Measurements from ENCODE around the gene TLCD3B.

The TLCD3B gene

GRCh38 chr16:30063278-30063892, 32.3 kb upstream of the TLCD3B start:
- peaks cover 53% of the 10 kb centered on the region for H3K4me1 ChIP-seq
- H3K36me3 ChIP-seq = peaks cover 32% of the 10 kb centered on the region
- H4K20me1 ChIP-seq = peaks cover 28% of the 10 kb centered on the region
- H3K4me2 ChIP-seq = peak overlapping the region; percentile 94
- H3K27ac ChIP-seq = peak overlapping the region; percentile 97
- no peaks in the 10 kb centered on the region for H3K27me3 ChIP-seq
- H3K4me3 ChIP-seq = peak overlapping the region; percentile 97
- peak overlapping the region; percentile 95 for H3K9ac ChIP-seq
- no peaks in the 10 kb centered on the region for H3K9me3 ChIP-seq
- TF ChIP-seq Cebpa-rat (IDR thresholded peaks at IDR 0.05) = no peak

GRCh38 chr16:30060836-30061554, 29.9 kb upstream of the TLCD3B start:
- no peak for TF ChIP-seq Cebpa-rat (IDR thresholded peaks at IDR 0.05)
- Histone ChIP-seq H3K9me3 (no peaks in the 10 kb centered on the region), H3K4me2 (peak overlapping the region; percentile 45), H3K4me1 (peaks cover 32% of the 10 kb centered on the region), H3K36me3 (peaks cover 8% of the 10 kb centered on the region; the same call in 1 of the 2 replicates), H3K4me3 (no peak overlapping the region), H3K9ac (no peak overlapping the region), H3K27me3 (no peaks in the 10 kb centered on the region), H3K27ac (no peak overlapping the region), H4K20me1 (peaks cover 4% of the 10 kb centered on the region)

- Histone ChIP-seq H3K27ac (no peak overlapping the region), H3K27me3 (no peaks in the 10 kb centered on the region), H3K36me3 (peaks cover 6% of the 10 kb centered on the region; the same call in 1 of the 2 replicates), H3K9me3 (no peaks in the 10 kb centered on the region), H3K4me1 (peaks cover 33% of the 10 kb centered on the region), H3K4me2 (peak overlapping the region; percentile 45), H3K9ac (no peak overlapping the region), H4K20me1 (no peaks in the 10 kb centered on the region), H3K4me3 (no peak overlapping the region)
- TF ChIP-seq Cebpa-rat (IDR thresholded peaks at IDR 0.05) = no peak
These were observed 29.3 kb upstream of the TLCD3B start for GRCh38 chr16:30060346-30060745.

GRCh38 chr16:30054959-30055553, 24.0 kb upstream of the TLCD3B start:
- H3K27me3 ChIP-seq = no peaks in the 10 kb centered on the region
- no peaks in the 10 kb centered on the region for H4K20me1 ChIP-seq
- H3K4me2 ChIP-seq = peak overlapping the region; percentile 11
- peaks cover 5% of the 10 kb centered on the region; the same call in 1 of the 2 replicates for H3K36me3 ChIP-seq
- H3K27ac ChIP-seq = no peak overlapping the region
- peaks cover 35% of the 10 kb centered on the region for H3K4me1 ChIP-seq
- H3K4me3 ChIP-seq = no peak overlapping the region
- TF ChIP-seq Cebpa-rat (IDR thresholded peaks at IDR 0.05) = no peak
- H3K9ac ChIP-seq = no peak overlapping the region
- no peaks in the 10 kb centered on the region for H3K9me3 ChIP-seq

- no peak overlapping the region for H3K27ac ChIP-seq
- peak overlapping the region; percentile 11 for H3K4me2 ChIP-seq
- H3K4me3 ChIP-seq = no peak overlapping the region
These were observed 23.4 kb upstream of the TLCD3B start for GRCh38 chr16:30054451-30054850.

GRCh38 chr16:30053376-30054015, 22.4 kb upstream of the TLCD3B start:
- Histone ChIP-seq H3K27ac (peak overlapping the region; percentile 80; the same call in 1 of the 2 replicates), H3K27me3 (no peaks in the 10 kb centered on the region), H3K36me3 (no peaks in the 10 kb centered on the region; the same call in 1 of the 2 replicates), H3K4me1 (peaks cover 34% of the 10 kb centered on the region), H3K9me3 (no peaks in the 10 kb centered on the region), H4K20me1 (no peaks in the 10 kb centered on the region), H3K4me3 (peak overlapping the region; percentile 89), H3K4me2 (peak overlapping the region; percentile 99), H3K9ac (peak overlapping the region; percentile 82)
- no peak for TF ChIP-seq Cebpa-rat (IDR thresholded peaks at IDR 0.05)

More at GRCh38 chr16:30054451-30054850, 23.4 kb upstream of the TLCD3B start:
- H3K36me3 ChIP-seq = no peaks in the 10 kb centered on the region; the same call in 1 of the 2 replicates
- no peaks in the 10 kb centered on the region for H3K9me3 ChIP-seq
- H3K9ac ChIP-seq = no peak overlapping the region
- peaks cover 34% of the 10 kb centered on the region for H3K4me1 ChIP-seq
- no peaks in the 10 kb centered on the region for H3K27me3 ChIP-seq
- no peaks in the 10 kb centered on the region for H4K20me1 ChIP-seq
- no peak for TF ChIP-seq Cebpa-rat (IDR thresholded peaks at IDR 0.05)

- no peaks in the 10 kb centered on the region; the same call in 1 of the 2 replicates for H3K36me3 ChIP-seq
- H3K27ac ChIP-seq = peak overlapping the region; percentile 80
- no peak for TF ChIP-seq Cebpa-rat (IDR thresholded peaks at IDR 0.05)
- peak overlapping the region; percentile 99 for H3K4me2 ChIP-seq
- H3K9ac ChIP-seq = peak overlapping the region; percentile 82
- no peaks in the 10 kb centered on the region for H3K9me3 ChIP-seq
- H3K4me1 ChIP-seq = peaks cover 34% of the 10 kb centered on the region
- peak overlapping the region; percentile 89 for H3K4me3 ChIP-seq
- H4K20me1 ChIP-seq = no peaks in the 10 kb centered on the region
- H3K27me3 ChIP-seq = no peaks in the 10 kb centered on the region
These were observed 21.8 kb upstream of the TLCD3B start for GRCh38 chr16:30052671-30053372.

GRCh38 chr16:30051518-30051917, 20.4 kb upstream of the TLCD3B start:
- H3K27me3 ChIP-seq = no peaks in the 10 kb centered on the region
- H4K20me1 ChIP-seq = no peaks in the 10 kb centered on the region
- H3K4me3 ChIP-seq = 0 out of 2 replicates have a peak overlapping the region, but pooled peaks have one; percentile 89
- TF ChIP-seq Cebpa-rat (IDR thresholded peaks at IDR 0.05) = no peak
- peaks cover 40% of the 10 kb centered on the region for H3K4me1 ChIP-seq
- H3K36me3 ChIP-seq = no peaks in the 10 kb centered on the region; the same call in 1 of the 2 replicates
- H3K9ac ChIP-seq = peak overlapping the region; percentile 82; the same call in 1 of the 2 replicates
- H3K4me2 ChIP-seq = peak overlapping the region; percentile 99
- peak overlapping the region; percentile 80; the same call in 1 of the 2 replicates for H3K27ac ChIP-seq
- no peaks in the 10 kb centered on the region for H3K9me3 ChIP-seq

GRCh38 chr16:30049871-30050270, 18.8 kb upstream of the TLCD3B start:
- H3K36me3 ChIP-seq = no peaks in the 10 kb centered on the region
- no peaks in the 10 kb centered on the region for H3K27me3 ChIP-seq
- no peaks in the 10 kb centered on the region for H3K9me3 ChIP-seq
- H3K4me1 ChIP-seq = peaks cover 35% of the 10 kb centered on the region
- no peak for TF ChIP-seq Cebpa-rat (IDR thresholded peaks at IDR 0.05)
- H3K4me3 ChIP-seq = no peak overlapping the region
- no peak overlapping the region for H3K27ac ChIP-seq
- H3K9ac ChIP-seq = no peak overlapping the region
- H3K4me2 ChIP-seq = no peak overlapping the region
- H4K20me1 ChIP-seq = no peaks in the 10 kb centered on the region

All from BLaER1 (cell line).